Liver (tissue), 9 donors: ENCODE measurements around the gene ADAMTS2. TPM values are rescaled to one million over a fixed set of nuclear protein-coding genes. Genes with fewer than 3 reads are reported as not detected.

Source experiments
- DNase-seq: peaks from one replicate; pipeline ENCODE4 v3.0.0-alpha.2; 2017; ENCODE audit warnings: low spot score
- H3K27ac ChIP-seq, 2 donors: one replicate each; pipeline ENCODE4 v1.7.0; 2013; ENCODE audit warnings: inconsistent platforms in 2 of 2, low read length in 2 of 2, control low read depth in 1 of 2, low read depth in 1 of 2, mild to moderate bottlenecking in 1 of 2
- H3K27me3 ChIP-seq, 4 donors: one replicate each; pipeline versions ENCODE4 v1.6.1 to v1.7.0; 2013; ENCODE audit warnings: low read length in 3 of 4, inconsistent platforms in 1 of 4, mild to moderate bottlenecking in 1 of 4, moderate library complexity in 1 of 4; ENCODE audit not compliant: control insufficient read depth in 4 of 4, insufficient read depth in 4 of 4
- H3K36me3 ChIP-seq, 4 donors: one replicate each; pipeline versions ENCODE4 v1.6.1 to v1.7.0; 2013; ENCODE audit warnings: low read length in 3 of 4, mild to moderate bottlenecking in 3 of 4, low read depth in 1 of 4, moderate library complexity in 1 of 4; ENCODE audit not compliant: control insufficient read depth in 4 of 4, insufficient read depth in 3 of 4
- H3K4me1 ChIP-seq, 4 donors: one replicate each; pipeline versions ENCODE4 v1.6.1 to v1.7.0; 2013; ENCODE audit warnings: low read length in 3 of 4, mild to moderate bottlenecking in 3 of 4, moderate library complexity in 1 of 4; ENCODE audit not compliant: control insufficient read depth in 4 of 4, insufficient read depth in 4 of 4
- H3K4me3 ChIP-seq, 3 donors: one replicate each; pipeline versions ENCODE4 v1.6.1 to v1.7.0; 2013; ENCODE audit warnings: low read length in 3 of 3, control low read depth in 1 of 3, low read depth in 1 of 3, mild to moderate bottlenecking in 1 of 3
- H3K9ac ChIP-seq, 2 donors: one replicate each; pipeline ENCODE4 v1.7.0; 2013; ENCODE audit warnings: low read length in 2 of 2, mild to moderate bottlenecking in 2 of 2, moderate library complexity in 2 of 2, control low read depth in 1 of 2, low read depth in 1 of 2
- H3K9me3 ChIP-seq, 4 donors: one replicate each; pipeline versions ENCODE4 v1.6.1 to v1.7.0; 2013; ENCODE audit warnings: low read length in 3 of 4; ENCODE audit not compliant: control insufficient read depth in 4 of 4
- ATF3 ChIP-seq: IDR thresholded peaks from 2 replicates; pipeline ENCODE4 v1.6.1; 2016; ENCODE audit warnings: antibody characterized with exemption
- CTCF ChIP-seq: fragments of 150-350 bp; IDR thresholded peaks from 2 replicates; pipeline ENCODE4 v1.5.1; 2017; ENCODE audit warnings: improper control_type of control experiment, low read depth, low read length; ENCODE audit not compliant: missing input control
- EGR1 ChIP-seq, 2 donors: IDR thresholded peaks; 2 replicates each; pipeline ENCODE4 v1.6.1; 2016 to 2018; ENCODE audit warnings: antibody characterized with exemption in 2 of 2, low read depth in 2 of 2
- FOXA2 ChIP-seq: IDR thresholded peaks from 2 replicates; pipeline ENCODE4 v1.6.1; 2016; ENCODE audit warnings: antibody characterized with exemption
- GABPA ChIP-seq, 2 donors: IDR thresholded peaks in 1 of 2; conservative IDR thresholded peaks in 1 of 2; 2 replicates each; pipeline ENCODE4 v1.6.1; 2016; ENCODE audit warnings: antibody characterized with exemption in 2 of 2, mild to moderate bottlenecking in 1 of 2, moderate library complexity in 1 of 2
- HNF4A ChIP-seq, 2 donors: conservative IDR thresholded peaks; 2 replicates each; pipeline ENCODE4 v1.6.1; 2016; ENCODE audit warnings: antibody characterized with exemption in 2 of 2, mild to moderate bottlenecking in 2 of 2
- HNF4G ChIP-seq: IDR thresholded peaks from 2 replicates; pipeline ENCODE4 v1.6.1; 2016; ENCODE audit warnings: antibody characterized with exemption
- JUND ChIP-seq, 2 donors: IDR thresholded peaks; 2 replicates each; pipeline ENCODE4 v1.6.1; 2016; ENCODE audit warnings: antibody characterized with exemption in 2 of 2
- MAX ChIP-seq: IDR thresholded peaks from 2 replicates; pipeline ENCODE4 v1.6.1; 2016; ENCODE audit warnings: antibody characterized with exemption
- NR2F2 ChIP-seq: IDR thresholded peaks from 2 replicates; pipeline ENCODE4 v1.6.1; 2016; ENCODE audit warnings: antibody characterized with exemption
- RXRA ChIP-seq, 2 donors: IDR thresholded peaks; 2 replicates each; pipeline ENCODE4 v1.6.1; 2017 to 2018; ENCODE audit warnings: antibody characterized with exemption in 2 of 2, mild to moderate bottlenecking in 1 of 2
- SP1 ChIP-seq: IDR thresholded peaks from 2 replicates; pipeline ENCODE4 v1.6.1; 2018; ENCODE audit warnings: antibody characterized with exemption, mild to moderate bottlenecking
- TAF1 ChIP-seq: conservative IDR thresholded peaks from 2 replicates; pipeline ENCODE4 v1.6.1; 2016; ENCODE audit warnings: antibody characterized with exemption, mild to moderate bottlenecking
- YY1 ChIP-seq: IDR thresholded peaks from 2 replicates; pipeline ENCODE4 v1.6.1; 2016; ENCODE audit warnings: antibody characterized with exemption, mild to moderate bottlenecking
- ZBTB33 ChIP-seq: IDR thresholded peaks from 2 replicates; pipeline ENCODE4 v1.6.1; 2016; ENCODE audit warnings: antibody characterized with exemption
- WGBS: extraction: QIAGEN DNeasy Blood & Tissue Kit; methylation state at CpG from one replicate; pipeline ENCODE4 v1.1.7; 2013; 5-methylcytosine and 5-hydroxymethylcytosine counted together
- polyA plus RNA-seq, 2 donors: library from polyadenylated mRNA; stranded (reverse) in 1 of 2; unstranded in 1 of 2; fragments of 200-250 nt in 1 of 2; fragments of >200 nt in 1 of 2; fragmentation: Nextera tagmentation in 1 of 2; extraction: Ambion mirVana in 1 of 2; gene quantifications; one replicate each; pipeline versions ENCODE4 v1.2.1 to v1.2.3, GENCODE V29; 2013 to 2015
- total RNA-seq, 2 donors: library from RNA; depleted of rRNA; stranded (reverse); fragments of >200 nt; gene quantifications; one replicate each; pipeline ENCODE4 v1.2.3, GENCODE V29; 2014
- donor health status: healthy.
- donor health status: healthy.
- donor health status: healthy.
- donor health status: healthy.
- donor health status: healthy.

The ADAMTS2 gene
- total and polyA plus RNA-seq, 4 donors: 2.7 to 24.3 (median 12.0) TPM

DNA sequence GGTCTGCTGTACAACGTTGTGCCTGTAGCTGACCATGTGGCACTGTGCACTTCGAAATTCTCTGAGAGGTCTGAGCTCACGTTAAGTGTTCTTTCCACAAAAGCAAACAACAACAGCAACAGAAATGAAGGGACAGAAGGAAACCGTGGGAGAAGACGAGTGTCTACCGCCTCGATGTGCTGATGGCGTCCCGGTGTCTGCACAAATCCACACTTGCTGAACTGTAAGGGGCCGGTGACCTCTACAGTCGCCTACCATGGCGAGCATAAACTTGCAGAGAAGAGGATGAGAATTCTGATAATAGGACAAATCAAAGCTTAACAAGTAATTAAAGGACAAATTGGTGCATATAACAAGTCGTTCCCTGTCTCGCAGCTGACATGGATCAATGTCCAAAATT lies 114.0 kb downstream of the ADAMTS2 start:
- TF ChIP-seq EGR1 (IDR thresholded peaks at IDR 0.05; ENCODE audit: low read depth in 2 of 2) (no peak), GABPA (IDR thresholded peaks at IDR 0.05 in 1 of 2, conservative IDR thresholded peaks at IDR 0.05 in 1 of 2) (no peak), HNF4A (conservative IDR thresholded peaks at IDR 0.05) (no peak), ZBTB33 (no peak), TAF1 (no peak), YY1 (no peak), RXRA (IDR thresholded peaks at IDR 0.05) (no peak), HNF4G (no peak), JUND (IDR thresholded peaks at IDR 0.05) (no peak), ATF3 (no peak), CTCF (no peak)
- Histone ChIP-seq H3K4me3 (no peak overlapping the region), H3K9ac (no peak overlapping the region), H3K27ac (no peak overlapping the region), H3K4me1 (peaks cover 0 to 3% (median 0%) of the 10 kb centered on the region in 4 donors), H3K27me3 (no peaks in the 10 kb centered on the region), H3K36me3 (no peaks in the 10 kb centered on the region), H3K9me3 (no peaks in the 10 kb centered on the region)
- DNase-seq: no peak
- 80% methylated on average over 14 of the region's 14 CpGs for WGBS

DNA sequence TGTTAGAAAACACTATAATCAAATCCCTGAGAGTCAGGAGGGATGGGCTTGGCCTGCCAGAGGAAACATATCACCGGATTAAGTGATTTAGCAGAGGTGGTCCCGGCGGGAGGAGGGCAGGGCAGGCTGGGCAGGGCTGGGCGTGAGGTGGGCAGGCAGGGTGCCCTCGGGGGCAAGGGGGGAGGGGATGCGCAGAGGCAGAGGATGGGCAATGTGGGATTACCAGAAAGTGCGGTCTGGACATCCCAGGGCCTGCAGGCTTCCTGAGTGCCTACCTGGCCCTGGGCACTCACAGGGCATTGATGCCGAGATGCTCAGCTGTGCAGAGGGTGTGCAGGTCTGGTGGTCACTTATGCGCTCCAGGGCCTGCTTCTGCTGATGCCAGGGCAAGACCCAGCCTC lies 115.2 kb downstream of the ADAMTS2 start:
- DNase-seq: no peak
- Histone ChIP-seq H3K9me3 (peaks cover 0 to under 1% (median 0%) of the 10 kb centered on the region in 4 donors), H3K36me3 (no peaks in the 10 kb centered on the region), H3K27me3 (no peaks in the 10 kb centered on the region), H3K27ac (no peak overlapping the region), H3K9ac (no peak overlapping the region), H3K4me3 (no peak overlapping the region), H3K4me1 (peaks cover 0 to 3% (median 0%) of the 10 kb centered on the region in 4 donors)
- WGBS: 88% methylated on average over 9 of the region's 9 CpGs
- TF ChIP-seq RXRA (IDR thresholded peaks at IDR 0.05) (no peak), FOXA2 (no peak), JUND (IDR thresholded peaks at IDR 0.05) (no peak), GABPA (IDR thresholded peaks at IDR 0.05 in 1 of 2, conservative IDR thresholded peaks at IDR 0.05 in 1 of 2) (no peak), NR2F2 (no peak), HNF4G (no peak), YY1 (no peak), HNF4A (conservative IDR thresholded peaks at IDR 0.05) (no peak)

DNA sequence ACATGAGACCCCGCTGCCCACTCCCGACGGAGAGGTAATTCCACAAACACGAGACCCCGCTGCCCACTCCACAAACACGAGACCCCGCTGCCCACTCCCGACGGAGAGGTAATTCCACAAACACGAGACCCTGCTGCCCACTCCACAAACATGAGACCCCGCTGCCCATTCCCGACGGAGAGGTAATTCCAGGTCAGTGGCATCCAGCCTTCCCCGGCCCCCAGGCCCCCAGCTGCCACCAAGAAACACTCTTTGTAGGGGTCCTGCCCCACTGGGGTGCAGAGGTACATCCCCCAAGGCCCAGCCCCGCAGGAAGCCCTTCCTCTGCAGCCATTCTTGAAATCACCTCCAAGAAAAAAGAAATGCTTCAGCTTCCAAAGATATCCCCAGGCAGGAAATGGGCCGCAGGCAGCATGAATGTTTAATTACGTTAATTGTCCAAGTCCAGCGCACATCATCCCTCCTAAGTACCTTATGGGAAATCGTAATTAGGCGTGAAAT lies 115.9 kb downstream of the ADAMTS2 start:
- Histone ChIP-seq H3K27ac (no peak overlapping the region), H3K36me3 (no peaks in the 10 kb centered on the region), H3K9me3 (peaks cover 0 to 4% (median 0%) of the 10 kb centered on the region in 4 donors), H3K9ac (no peak overlapping the region), H3K27me3 (no peaks in the 10 kb centered on the region), H3K4me3 (no peak overlapping the region), H3K4me1 (peaks cover 0 to 3% (median 0%) of the 10 kb centered on the region in 4 donors)
- TF ChIP-seq SP1: no peak
- TF ChIP-seq MAX: no peak
- no peak for TF ChIP-seq EGR1 (IDR thresholded peaks at IDR 0.05; ENCODE audit: low read depth in 2 of 2)
- no peak for TF ChIP-seq FOXA2
- TF ChIP-seq GABPA (IDR thresholded peaks at IDR 0.05 in 1 of 2, conservative IDR thresholded peaks at IDR 0.05 in 1 of 2): no peak
- no peak for TF ChIP-seq ATF3
- WGBS: 89% methylated on average over 20 of the region's 20 CpGs
- DNase-seq: no peak
